DMS53 treated with DMSO at 0.1 percent for 48 hours (cell line): ENCODE data around the gene LARP1B.
"Not testable (repeated sequence)": the region's sequence is repeated elsewhere in the genome, so short reads cannot be mapped to it uniquely, and the experiment has no call there.

Experiments used
- DNase-seq: peaks from one replicate; lab custom pipeline; 2025; ENCODE audit not compliant: unreplicated experiment; lab: John Stamatoyannopoulos, UW

LARP1B gene

GRCh38 chr4:128220286-128221235 is 159.4 kb downstream of the LARP1B start:
- DNase-seq = peak; percentile 19

- no peak for DNase-seq
Observed at GRCh38 chr4:128221586-128221985, 160.5 kb downstream of the LARP1B start.

- no peak for DNase-seq
Observed at GRCh38 chr4:128225148-128225547, 164.0 kb downstream of the LARP1B start.

- DNase-seq = peak; percentile 87
Observed at GRCh38 chr4:128227991-128228571, 167.0 kb downstream of the LARP1B start.

- peak; percentile 36 for DNase-seq
Observed at GRCh38 chr4:128228845-128229795, 168.0 kb downstream of the LARP1B start.

GRCh38 chr4:128232719-128233118 is 171.6 kb downstream of the LARP1B start:
- DNase-seq = no peak

- DNase-seq = no peak
Observed at GRCh38 chr4:128234836-128235235, 173.7 kb downstream of the LARP1B start.

GRCh38 chr4:128241019-128241418 is 179.9 kb downstream of the LARP1B start:
- DNase-seq = no peak

GRCh38 chr4:128241425-128241913 is 180.4 kb downstream of the LARP1B start:
- DNase-seq = no peak

- DNase-seq = no peak
Observed at GRCh38 chr4:128241981-128242380, 180.9 kb downstream of the LARP1B start.

- no peak for DNase-seq
Observed at GRCh38 chr4:128242601-128243000, 181.5 kb downstream of the LARP1B start.

GRCh38 chr4:128244379-128244778 is 183.3 kb downstream of the LARP1B start:
- DNase-seq = no peak

- not testable (repeated sequence) for DNase-seq
Observed at GRCh38 chr4:128245391-128245790, 184.3 kb downstream of the LARP1B start.

GRCh38 chr4:128247906-128248305 is 186.8 kb downstream of the LARP1B start:
- DNase-seq = no peak

- no peak for DNase-seq
Observed at GRCh38 chr4:128249787-128250668, 188.9 kb downstream of the LARP1B start.

- no peak for DNase-seq
Observed at GRCh38 chr4:128255906-128256305, 194.8 kb downstream of the LARP1B start.

GRCh38 chr4:128256539-128256938 is 195.4 kb downstream of the LARP1B start:
- DNase-seq = no peak

GRCh38 chr4:128258166-128258565 is 197.1 kb downstream of the LARP1B start:
- not testable (repeated sequence) for DNase-seq

GRCh38 chr4:128259889-128260288 is 198.8 kb downstream of the LARP1B start:
- not testable (repeated sequence) for DNase-seq
